SJSA1 (cell line): ENCODE data around the gene SUV39H2. TPM values are rescaled to one million over a fixed set of nuclear protein-coding genes. Genes with fewer than 3 reads are reported as not detected.
"Not testable (repeated sequence)": the region's sequence is repeated elsewhere in the genome, so short reads cannot be mapped to it uniquely, and the experiment has no call there.

ENCODE experiments used
- DNase-seq, 2 experiments: peaks; one replicate each; pipeline ENCODE4 v3.0.0-alpha.2; 2015 to 2020; ENCODE audit warnings: low spot score in 2 of 2, low read depth in 1 of 2
- H3K27ac ChIP-seq: fragments of 250-450 bp; sonication (Bioruptor Pico); 2 replicates; pipeline ENCODE4 v1.5.1; 2020; ENCODE audit warnings: mild to moderate bottlenecking, moderate library complexity
- H3K27me3 ChIP-seq: fragments of 250-450 bp; sonication (Bioruptor Pico); replicated peaks from 2 replicates; pipeline ENCODE4 v1.5.1; 2020; ENCODE audit warnings: mild to moderate bottlenecking, moderate library complexity
- H3K36me3 ChIP-seq: fragments of 250-450 bp; sonication (Bioruptor Pico); 2 replicates; pipeline ENCODE4 v1.5.1; 2020; ENCODE audit warnings: mild to moderate bottlenecking
- H3K4me1 ChIP-seq: fragments of 250-450 bp; sonication (Bioruptor Pico); replicated peaks from 2 replicates; pipeline ENCODE4 v1.6.1; 2021; ENCODE audit warnings: mild to moderate bottlenecking
- H3K4me3 ChIP-seq: fragments of 250-450 bp; sonication (Bioruptor Pico); 2 replicates; pipeline ENCODE4 v1.5.1; 2020; ENCODE audit warnings: mild to moderate bottlenecking
- H3K9me3 ChIP-seq: fragments of 250-450 bp; sonication (Bioruptor Pico); replicated peaks from 2 replicates; pipeline ENCODE4 v1.5.1; 2020; ENCODE audit warnings: mild to moderate bottlenecking
- total RNA-seq: library from RNA; depleted of rRNA; stranded (reverse); fragments of >200 nt; shearing (Covaris generic); gene quantifications from 2 replicates; pipeline ENCODE4 v1.2.3, GENCODE V29; 2014

SUV39H2 gene
- total RNA-seq, 1 experiment from 2014 or later, result 45.1 TPM

- Histone ChIP-seq H3K4me3 (no peak overlapping the region), H3K27me3 (no peaks in the 10 kb centered on the region), H3K36me3 (peaks cover 22% of the 10 kb centered on the region), H3K9me3 (no peaks in the 10 kb centered on the region), H3K4me1 (no peaks in the 10 kb centered on the region), H3K27ac (no peak overlapping the region)
- DNase-seq, result no peak
Measured at GRCh38 chr10:14891151-14891550, 12.5 kb downstream of the SUV39H2 start.

DNA sequence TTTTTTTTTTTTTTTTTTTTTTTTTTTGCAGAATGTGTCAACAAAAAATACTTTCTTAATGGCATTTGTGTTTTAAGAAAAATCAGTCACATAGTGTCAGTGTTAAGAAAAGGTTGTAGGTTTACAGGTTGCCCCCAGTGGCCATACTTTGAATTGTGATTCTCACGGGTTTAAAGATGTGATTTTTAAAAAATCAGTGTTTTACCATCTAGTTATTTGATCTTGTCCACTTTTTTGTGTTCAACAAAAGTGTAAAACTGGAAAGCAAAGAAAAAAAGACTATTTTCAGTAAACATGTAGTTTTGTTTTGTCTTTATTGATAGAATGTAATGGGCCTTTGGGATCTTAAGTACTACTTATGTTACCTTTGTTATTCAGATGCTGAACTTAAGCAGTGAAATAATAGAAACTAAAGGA is 25.7 kb downstream of the SUV39H2 start:
- no peaks in the 10 kb centered on the region for H3K9me3 ChIP-seq
- H3K27me3 ChIP-seq, result no peaks in the 10 kb centered on the region
- peaks cover 76% of the 10 kb centered on the region for H3K36me3 ChIP-seq
- no peak overlapping the region for H3K4me3 ChIP-seq
- DNase-seq, result peak in 1 of 2 experiments; percentile 18
- no peak overlapping the region for H3K27ac ChIP-seq
- H3K4me1 ChIP-seq, result no peaks in the 10 kb centered on the region

GRCh38 chr10:14904864-14905263 is 26.2 kb downstream of the SUV39H2 start:
- no peaks in the 10 kb centered on the region for H3K27me3 ChIP-seq
- H3K9me3 ChIP-seq, result no peaks in the 10 kb centered on the region
- no peak for DNase-seq
- no peaks in the 10 kb centered on the region for H3K4me1 ChIP-seq
- H3K27ac ChIP-seq, result no peak overlapping the region
- H3K36me3 ChIP-seq, result peaks cover 76% of the 10 kb centered on the region
- no peak overlapping the region for H3K4me3 ChIP-seq

DNA sequence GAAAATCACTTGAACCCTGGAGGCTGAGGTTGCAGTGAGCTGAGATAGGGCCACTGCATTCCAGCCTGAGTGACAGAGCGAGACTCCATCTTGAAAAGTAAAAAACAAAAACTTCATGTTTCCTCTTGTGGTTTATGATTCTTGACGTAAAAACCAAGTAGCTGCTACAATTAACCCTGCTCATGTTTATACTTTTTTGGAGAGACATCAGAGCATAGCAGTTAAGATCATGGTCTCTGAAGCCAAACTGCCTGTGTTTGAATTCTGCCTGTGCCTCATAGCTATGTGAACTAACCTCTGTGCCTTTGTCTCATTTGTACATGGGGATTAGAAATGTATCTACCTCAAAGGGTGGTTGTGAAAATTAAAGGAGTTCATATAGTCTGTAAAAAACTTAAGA is 27.2 kb downstream of the SUV39H2 start:
- no peaks in the 10 kb centered on the region for H3K9me3 ChIP-seq
- no peak for DNase-seq
- no peak overlapping the region for H3K27ac ChIP-seq
- H3K4me3 ChIP-seq, result no peak overlapping the region
- H3K4me1 ChIP-seq, result no peaks in the 10 kb centered on the region
- H3K36me3 ChIP-seq, result peaks cover 80% of the 10 kb centered on the region
- H3K27me3 ChIP-seq, result no peaks in the 10 kb centered on the region

- H3K36me3 ChIP-seq, result peaks cover 85% of the 10 kb centered on the region
Measured at GRCh38 chr10:14906765-14907164, 28.1 kb downstream of the SUV39H2 start.

DNA sequence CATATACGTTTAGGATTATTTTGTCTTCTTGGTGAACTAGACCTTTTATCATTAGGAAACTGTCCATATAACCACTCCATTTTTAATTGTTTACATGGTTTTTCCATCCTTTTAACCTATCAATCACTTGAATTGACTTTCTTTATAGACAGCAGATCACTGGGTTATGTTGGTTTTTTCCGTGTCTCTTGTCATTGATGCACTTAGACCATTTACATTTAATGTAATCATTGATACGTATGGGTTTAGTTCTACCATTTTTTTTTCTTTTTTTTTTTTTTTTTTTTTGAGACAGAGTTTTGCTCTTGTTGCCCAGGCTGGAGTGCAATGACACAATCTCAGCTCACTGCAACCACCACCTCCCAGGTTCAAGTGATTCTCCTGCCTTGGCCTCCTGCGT is 28.9 kb downstream of the SUV39H2 start:
- H3K27ac ChIP-seq, H3K27me3 ChIP-seq, H3K9me3 ChIP-seq, H3K4me3 ChIP-seq, DNase-seq, H3K4me1 ChIP-seq: not testable (repeated sequence)
- H3K36me3 ChIP-seq, result peaks cover 84% of the 10 kb centered on the region

More at GRCh38 chr10:14906765-14907164, 28.1 kb downstream of the SUV39H2 start:
- no peak for DNase-seq
- no peaks in the 10 kb centered on the region for H3K4me1 ChIP-seq
- H3K9me3 ChIP-seq, result no peaks in the 10 kb centered on the region
- H3K27me3 ChIP-seq, result no peaks in the 10 kb centered on the region
- H3K27ac ChIP-seq, result no peak overlapping the region
- no peak overlapping the region for H3K4me3 ChIP-seq

DNA sequence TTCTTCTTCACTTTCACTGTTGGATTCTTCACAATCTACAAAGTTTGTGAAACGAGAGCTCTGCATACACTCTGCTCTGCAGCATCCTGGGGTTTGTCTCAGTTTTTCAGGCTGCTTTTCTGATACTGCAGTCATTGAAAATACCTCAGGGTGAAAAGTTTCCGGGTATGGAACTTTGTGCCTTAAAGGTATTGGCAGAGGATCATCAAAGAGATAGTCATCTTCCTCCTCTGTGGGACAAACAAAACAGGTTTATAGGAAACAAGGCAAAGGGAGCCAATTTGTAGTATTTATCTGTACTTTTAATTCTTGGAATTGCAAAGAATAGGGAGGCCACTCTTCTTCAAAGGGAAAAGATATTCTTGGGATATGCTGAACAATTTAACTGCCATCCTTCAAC is 30.4 kb downstream of the SUV39H2 start:
- H3K4me1 ChIP-seq, result no peaks in the 10 kb centered on the region
- H3K27me3 ChIP-seq, result no peaks in the 10 kb centered on the region
- DNase-seq, result no peak
- H3K36me3 ChIP-seq, result peaks cover 86% of the 10 kb centered on the region
- no peaks in the 10 kb centered on the region for H3K9me3 ChIP-seq
- no peak overlapping the region for H3K27ac ChIP-seq
- no peak overlapping the region for H3K4me3 ChIP-seq

DNA sequence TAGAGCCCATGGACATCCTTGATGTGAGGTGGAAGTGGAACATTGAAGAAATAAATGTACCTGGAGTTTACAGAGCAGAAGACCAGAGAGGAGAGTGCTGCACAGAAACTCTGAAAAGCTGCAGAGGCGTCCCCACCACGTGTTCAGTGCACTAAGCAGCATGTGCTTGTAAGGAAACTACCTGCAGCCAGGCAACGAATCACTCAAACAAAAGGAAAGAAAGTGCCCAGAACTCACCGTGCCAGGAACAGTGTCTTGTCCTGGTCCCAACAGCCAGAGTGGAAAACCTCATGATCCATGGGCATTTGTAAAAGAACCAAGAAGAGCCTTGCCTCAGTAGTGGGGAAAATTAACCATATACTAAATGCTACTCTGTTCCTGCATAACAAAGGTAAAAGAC is 32.3 kb downstream of the SUV39H2 start:
- Histone ChIP-seq H3K36me3 (peaks cover 87% of the 10 kb centered on the region), H3K27ac (no peak overlapping the region), H3K9me3 (no peaks in the 10 kb centered on the region), H3K27me3 (no peaks in the 10 kb centered on the region), H3K4me1 (no peaks in the 10 kb centered on the region), H3K4me3 (no peak overlapping the region)
- no peak for DNase-seq

- H3K4me3 ChIP-seq, result no peak overlapping the region
- no peaks in the 10 kb centered on the region for H3K27me3 ChIP-seq
- H3K27ac ChIP-seq, result no peak overlapping the region
- no peaks in the 10 kb centered on the region for H3K4me1 ChIP-seq
- H3K36me3 ChIP-seq, result peaks cover 87% of the 10 kb centered on the region
- no peaks in the 10 kb centered on the region for H3K9me3 ChIP-seq
- DNase-seq, result no peak
Measured at GRCh38 chr10:14911801-14912200, 33.1 kb downstream of the SUV39H2 start.

GRCh38 chr10:14916600-14916999 is 37.9 kb downstream of the SUV39H2 start:
- Histone ChIP-seq H3K27ac (no peak overlapping the region), H3K9me3 (0 out of 2 replicates have a peak, but pooled peaks cover 8% of the 10 kb centered on the region), H3K4me1 (no peaks in the 10 kb centered on the region), H3K36me3 (peaks cover 87% of the 10 kb centered on the region), H3K27me3 (no peaks in the 10 kb centered on the region), H3K4me3 (no peak overlapping the region)
- no peak for DNase-seq

- Histone ChIP-seq H3K4me3 (no peak overlapping the region), H3K27me3 (no peaks in the 10 kb centered on the region), H3K9me3 (0 out of 2 replicates have a peak, but pooled peaks cover 8% of the 10 kb centered on the region), H3K36me3 (peaks cover 90% of the 10 kb centered on the region), H3K4me1 (no peaks in the 10 kb centered on the region), H3K27ac (no peak overlapping the region)
- no peak for DNase-seq
Measured at GRCh38 chr10:14917827-14918226, 39.2 kb downstream of the SUV39H2 start.

- no peak for DNase-seq
- no peak overlapping the region for H3K4me3 ChIP-seq
- 0 out of 2 replicates have a peak, but pooled peaks cover 8% of the 10 kb centered on the region for H3K9me3 ChIP-seq
- no peaks in the 10 kb centered on the region for H3K4me1 ChIP-seq
- H3K27me3 ChIP-seq, result no peaks in the 10 kb centered on the region
- no peak overlapping the region for H3K27ac ChIP-seq
- peaks cover 90% of the 10 kb centered on the region for H3K36me3 ChIP-seq
Measured at GRCh38 chr10:14918964-14919363, 40.3 kb downstream of the SUV39H2 start.

- no peaks in the 10 kb centered on the region for H3K27me3 ChIP-seq
- H3K4me3 ChIP-seq, result no peak overlapping the region
- no peaks in the 10 kb centered on the region for H3K4me1 ChIP-seq
- 0 out of 2 replicates have a peak, but pooled peaks cover 3% of the 10 kb centered on the region for H3K9me3 ChIP-seq
- no peak overlapping the region for H3K27ac ChIP-seq
- peaks cover 82% of the 10 kb centered on the region for H3K36me3 ChIP-seq
- DNase-seq, result no peak
Measured at GRCh38 chr10:14924013-14924412, 45.3 kb downstream of the SUV39H2 start.

DNA sequence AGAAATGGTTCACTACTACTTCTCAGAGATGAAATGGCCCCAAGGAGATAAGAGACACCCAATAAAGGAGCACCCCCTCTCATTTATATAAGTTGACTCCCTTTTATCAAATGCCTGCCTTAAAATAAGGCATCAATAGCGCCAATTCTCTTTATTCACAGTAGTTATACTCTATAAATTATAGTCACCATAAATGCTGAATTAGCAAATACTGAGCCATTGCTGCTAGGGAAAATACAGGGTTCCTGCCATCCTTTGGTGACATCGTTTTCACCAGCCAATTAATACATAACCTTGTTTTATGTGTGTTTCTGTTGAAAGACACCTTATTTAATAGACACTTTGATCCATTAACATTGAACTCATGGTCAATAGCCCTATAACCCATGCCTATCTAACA is 46.6 kb downstream of the SUV39H2 start:
- Histone ChIP-seq H3K4me3 (no peak overlapping the region), H3K4me1 (no peaks in the 10 kb centered on the region), H3K27me3 (no peaks in the 10 kb centered on the region), H3K9me3 (0 out of 2 replicates have a peak, but pooled peaks cover 3% of the 10 kb centered on the region), H3K27ac (no peak overlapping the region), H3K36me3 (peaks cover 74% of the 10 kb centered on the region)
- no peak for DNase-seq

DNA sequence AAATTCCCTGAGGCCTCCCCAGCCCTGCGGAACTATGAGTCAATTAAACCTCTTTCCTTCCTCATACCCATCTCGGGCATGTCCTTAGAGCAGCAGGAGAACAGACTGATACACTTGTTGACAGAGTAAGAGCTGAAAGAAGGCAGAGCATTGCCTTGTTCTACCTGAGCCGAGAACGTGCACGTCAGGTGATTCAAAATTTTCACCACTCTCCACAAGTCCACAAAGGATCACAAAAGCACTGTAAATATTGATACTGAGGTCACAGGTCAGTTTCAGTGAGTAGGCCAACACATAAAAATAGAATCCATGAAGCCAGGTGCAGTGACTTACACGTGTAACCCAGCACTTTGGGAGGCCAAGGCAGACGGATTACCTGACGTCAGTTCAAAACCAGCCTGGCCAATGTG is 47.4 kb downstream of the SUV39H2 start:
- H3K27me3 ChIP-seq, result no peaks in the 10 kb centered on the region
- H3K27ac ChIP-seq, result no peak overlapping the region
- DNase-seq, result no peak
- H3K9me3 ChIP-seq, result 0 out of 2 replicates have a peak, but pooled peaks cover 3% of the 10 kb centered on the region
- H3K36me3 ChIP-seq, result peaks cover 76% of the 10 kb centered on the region
- no peak overlapping the region for H3K4me3 ChIP-seq
- H3K4me1 ChIP-seq, result no peaks in the 10 kb centered on the region
